Activated naive CD8-positive, alpha-beta T cell treated with anti-CD3 and anti-CD28 coated beads, Interleukin-2, amount 50 U/mL, for 16 hours (primary cell): ENCODE data around the gene TGFB2.

Experiments
- DNase-seq: peaks from one replicate; pipeline ENCODE4 v3.0.0-alpha.2; 2020; ENCODE audit warnings: low read depth, low spot score

The TGFB2 gene

GRCh38 chr1:218361298-218362065 is 16.3 kb downstream of the TGFB2 start:
- no peak for DNase-seq

GRCh38 chr1:218362418-218363076 is 17.4 kb downstream of the TGFB2 start:
- DNase-seq: no peak

- DNase-seq: no peak
Observed at GRCh38 chr1:218363141-218363540, 18.0 kb downstream of the TGFB2 start.

- DNase-seq: no peak
Observed at GRCh38 chr1:218364028-218364710, 19.0 kb downstream of the TGFB2 start.

GRCh38 chr1:218365226-218365999 is 20.3 kb downstream of the TGFB2 start:
- no peak for DNase-seq

GRCh38 chr1:218366322-218367052 is 21.4 kb downstream of the TGFB2 start:
- DNase-seq: no peak

GRCh38 chr1:218367118-218367517 is 22.0 kb downstream of the TGFB2 start:
- DNase-seq: no peak

- DNase-seq: no peak
Observed at GRCh38 chr1:218368686-218369085, 23.6 kb downstream of the TGFB2 start.

- DNase-seq: no peak
Observed at GRCh38 chr1:218369688-218370511, 24.8 kb downstream of the TGFB2 start.

- DNase-seq: no peak
Observed at GRCh38 chr1:218371927-218372672, 27.0 kb downstream of the TGFB2 start.

GRCh38 chr1:218374401-218375353 is 29.5 kb downstream of the TGFB2 start:
- DNase-seq: no peak

GRCh38 chr1:218376722-218377121 is 31.6 kb downstream of the TGFB2 start:
- DNase-seq: no peak

GRCh38 chr1:218377143-218377660 is 32.1 kb downstream of the TGFB2 start:
- DNase-seq: peak; percentile 49

GRCh38 chr1:218380125-218380977 is 35.2 kb downstream of the TGFB2 start:
- DNase-seq: no peak

GRCh38 chr1:218382261-218382660 is 37.1 kb downstream of the TGFB2 start:
- DNase-seq: no peak

GRCh38 chr1:218383051-218383450 is 37.9 kb downstream of the TGFB2 start:
- DNase-seq: no peak

- DNase-seq: no peak
Observed at GRCh38 chr1:218383681-218384080, 38.5 kb downstream of the TGFB2 start.
